Dedifferentiated amniotic fluid mesenchymal stem cell (primary cell): ENCODE results near the gene SCLY.
"Not testable (repeated sequence)": the region's sequence is repeated elsewhere in the genome, so short reads cannot be mapped to it uniquely, and the experiment has no call there.

Source experiments
- DNase-seq: peaks from one replicate; pipeline ENCODE4 v3.0.0-alpha.2; 2016; ENCODE audit errors: extremely low spot score

Gene SCLY

DNA sequence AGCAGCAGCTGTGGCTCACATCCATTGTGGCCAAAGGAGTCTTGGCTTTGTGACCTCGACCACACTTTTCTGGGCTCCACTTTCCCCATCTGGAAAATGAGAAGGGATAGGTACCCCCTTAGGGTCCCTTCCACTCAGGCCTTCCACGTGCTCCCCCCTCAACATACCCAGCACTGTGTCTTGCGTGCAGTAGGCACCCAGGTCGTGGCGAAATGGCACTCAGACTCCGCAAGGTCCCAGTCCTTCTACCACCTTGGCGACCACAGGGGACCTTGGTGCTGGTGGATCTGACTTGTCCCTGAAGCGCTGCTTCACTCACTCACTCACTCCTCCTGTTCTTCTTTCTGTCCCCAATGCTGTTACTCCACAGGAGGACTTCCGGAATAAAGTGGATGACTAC is 19.9 kb upstream of the SCLY start:
- DNase-seq = peak; percentile 5

DNA sequence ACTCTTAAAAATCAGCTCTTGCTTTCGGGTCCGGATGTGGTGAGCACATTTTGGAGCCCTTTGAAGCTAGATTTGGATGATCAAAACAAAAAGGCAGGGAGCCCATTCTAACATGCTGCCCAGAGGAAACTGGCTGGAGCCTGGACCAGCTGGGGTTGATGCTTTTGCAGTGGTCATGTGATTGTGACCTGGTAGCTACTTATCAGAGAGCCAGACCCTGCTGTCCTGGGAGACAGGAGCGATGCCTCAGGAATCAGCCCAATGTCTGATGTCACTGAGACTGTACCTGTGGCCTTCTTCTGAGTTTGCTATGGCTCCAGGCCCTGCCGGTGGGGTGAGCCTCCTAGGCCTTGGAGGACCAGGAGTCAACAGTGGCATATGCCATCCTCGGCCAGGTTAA is 18.7 kb upstream of the SCLY start:
- no peak for DNase-seq

DNA sequence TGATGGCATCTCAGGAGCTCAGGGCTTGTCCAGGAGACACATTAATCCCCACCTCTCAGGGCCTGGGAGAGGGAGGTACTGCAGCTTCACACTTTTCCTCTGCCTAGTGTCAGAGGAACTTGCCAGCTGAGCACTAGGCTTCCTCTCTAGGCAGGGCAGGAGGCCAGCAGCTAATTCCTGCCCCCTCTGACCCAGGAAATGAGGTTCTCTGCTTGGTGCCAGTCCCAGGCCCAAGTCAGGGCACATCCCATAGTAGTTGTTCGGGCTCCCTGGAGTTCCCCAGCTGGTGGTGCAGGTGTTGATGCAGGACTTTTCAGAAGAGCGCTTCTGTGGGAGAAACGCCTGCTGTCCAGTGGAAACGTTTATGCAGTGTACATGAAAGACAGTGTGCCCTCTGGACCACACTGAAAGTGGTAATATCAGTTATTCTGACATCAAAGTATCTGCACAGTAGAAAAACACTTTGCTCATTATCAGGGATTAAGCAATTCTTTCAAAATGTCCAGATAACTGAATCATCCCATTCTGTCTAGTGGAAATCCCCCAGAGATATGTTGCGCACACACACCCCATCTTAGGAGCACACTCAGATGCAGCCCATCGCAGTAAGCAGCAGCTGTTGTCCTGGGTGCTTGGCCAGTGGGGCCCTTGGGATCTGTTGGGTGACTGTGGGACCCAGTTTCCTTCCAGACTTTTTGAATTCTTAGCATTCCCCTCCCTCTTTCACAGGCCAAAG is 17.8 kb upstream of the SCLY start:
- DNase-seq = no peak

DNA sequence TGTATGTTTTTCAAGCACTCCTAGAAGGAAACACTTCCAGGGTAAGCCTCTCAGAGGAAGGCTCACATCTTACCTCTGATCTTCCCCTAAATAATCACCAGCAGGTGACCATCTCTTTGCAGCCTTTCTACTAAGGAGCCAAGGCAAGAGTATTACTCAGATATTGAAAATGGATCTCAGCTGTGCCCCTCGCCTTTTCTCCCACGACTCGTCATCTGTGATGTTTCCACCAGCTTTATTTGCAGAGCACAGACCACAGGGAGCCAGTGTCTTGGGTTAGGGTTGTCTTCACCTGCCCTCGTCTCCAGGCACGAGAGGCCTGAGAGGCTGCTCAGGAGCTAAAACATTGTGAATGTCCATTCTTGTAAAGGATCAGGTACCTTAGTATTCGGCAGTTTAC is 16.9 kb upstream of the SCLY start:
- DNase-seq = no peak

DNA sequence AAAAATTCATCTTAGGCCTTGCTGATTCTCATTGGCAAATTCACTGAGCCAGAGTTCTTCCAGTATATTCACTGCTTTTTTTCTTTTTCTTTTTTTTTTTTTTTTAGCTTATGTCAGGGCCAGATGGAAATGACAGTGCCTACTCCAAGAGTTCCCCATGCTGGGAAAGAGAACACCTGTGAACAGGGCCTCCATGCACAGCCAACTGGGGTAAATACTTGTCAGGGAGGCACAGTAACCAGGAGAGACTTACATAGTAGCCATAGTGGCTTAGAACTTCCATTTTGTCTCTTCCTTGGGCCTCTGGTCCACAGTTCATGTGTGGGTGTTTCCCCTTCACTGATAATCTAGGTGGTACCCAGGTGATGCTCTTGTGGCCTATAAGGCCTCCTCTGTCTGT is 15.2 kb upstream of the SCLY start:
- DNase-seq = no peak

DNA sequence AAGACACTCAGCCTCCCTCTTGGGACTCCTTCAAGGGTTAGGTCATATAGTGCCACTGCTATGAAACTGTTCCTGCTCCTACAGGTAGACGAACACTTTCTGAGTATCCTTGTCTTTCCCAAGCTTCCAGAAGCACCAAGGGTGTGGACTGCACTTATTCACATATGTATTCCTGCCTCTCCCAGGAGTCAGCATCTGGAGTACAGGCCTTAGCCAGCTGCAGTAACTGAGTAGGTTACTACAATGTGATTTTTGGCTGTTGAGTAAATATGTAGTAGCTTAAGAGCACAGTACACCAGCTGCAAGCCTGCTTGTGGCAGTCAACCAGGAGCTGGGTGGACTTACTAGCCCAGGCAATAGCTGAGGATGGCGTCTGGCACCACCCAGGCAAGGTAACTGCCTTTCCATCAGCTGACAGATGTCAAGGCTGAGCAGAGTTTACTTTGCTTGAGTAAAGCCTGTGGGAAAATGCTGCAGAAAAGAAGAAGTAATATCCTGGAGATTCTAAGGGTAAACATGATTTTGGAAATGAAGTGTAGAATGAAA is 14.0 kb upstream of the SCLY start:
- no peak for DNase-seq

DNA sequence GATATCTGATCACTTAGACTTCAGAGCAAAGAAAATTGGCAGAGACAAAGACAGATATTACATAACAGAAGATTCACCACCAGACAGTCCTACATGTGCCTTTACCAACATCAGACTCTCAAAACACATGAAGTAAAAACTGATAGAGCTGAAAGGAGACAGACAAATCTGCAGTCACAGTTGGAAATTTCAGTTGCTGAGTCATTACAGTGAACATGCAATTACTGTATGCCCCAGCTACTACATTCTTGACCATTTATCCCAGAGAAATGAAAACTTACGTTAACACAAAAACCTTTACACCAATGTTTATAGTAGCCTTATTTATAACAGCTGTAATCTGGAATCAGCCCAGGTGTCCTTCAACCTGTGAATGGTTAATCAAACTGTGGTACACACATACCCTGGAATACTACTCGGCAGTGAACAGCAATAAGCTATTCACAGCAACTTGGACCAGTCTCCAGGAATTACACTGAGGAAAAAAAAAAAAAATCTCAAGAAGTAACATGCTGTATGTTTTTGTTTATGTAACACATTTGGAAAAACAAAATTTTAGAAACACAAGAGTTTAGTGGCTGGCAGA is 7.5 kb upstream of the SCLY start:
- no peak for DNase-seq

DNA sequence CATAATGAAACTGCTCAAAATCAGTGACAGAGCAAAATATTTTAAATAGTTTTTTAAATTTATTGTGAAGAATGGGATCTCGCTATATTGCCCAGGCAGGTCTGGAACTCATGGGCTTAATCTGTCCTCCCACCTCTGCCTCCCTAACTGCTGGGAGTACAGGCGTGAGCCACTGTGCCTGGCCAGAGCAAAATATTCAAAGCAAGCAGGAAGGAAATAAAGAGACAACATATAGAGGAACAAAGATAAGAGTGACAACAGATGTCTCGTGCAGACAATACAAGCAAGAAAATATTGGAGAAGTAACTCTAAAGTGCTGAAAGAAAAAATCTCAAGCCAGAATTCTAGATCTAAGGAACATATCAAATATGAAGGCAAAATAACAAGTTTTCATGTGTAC is 5.0 kb upstream of the SCLY start:
- DNase-seq = no peak

DNA sequence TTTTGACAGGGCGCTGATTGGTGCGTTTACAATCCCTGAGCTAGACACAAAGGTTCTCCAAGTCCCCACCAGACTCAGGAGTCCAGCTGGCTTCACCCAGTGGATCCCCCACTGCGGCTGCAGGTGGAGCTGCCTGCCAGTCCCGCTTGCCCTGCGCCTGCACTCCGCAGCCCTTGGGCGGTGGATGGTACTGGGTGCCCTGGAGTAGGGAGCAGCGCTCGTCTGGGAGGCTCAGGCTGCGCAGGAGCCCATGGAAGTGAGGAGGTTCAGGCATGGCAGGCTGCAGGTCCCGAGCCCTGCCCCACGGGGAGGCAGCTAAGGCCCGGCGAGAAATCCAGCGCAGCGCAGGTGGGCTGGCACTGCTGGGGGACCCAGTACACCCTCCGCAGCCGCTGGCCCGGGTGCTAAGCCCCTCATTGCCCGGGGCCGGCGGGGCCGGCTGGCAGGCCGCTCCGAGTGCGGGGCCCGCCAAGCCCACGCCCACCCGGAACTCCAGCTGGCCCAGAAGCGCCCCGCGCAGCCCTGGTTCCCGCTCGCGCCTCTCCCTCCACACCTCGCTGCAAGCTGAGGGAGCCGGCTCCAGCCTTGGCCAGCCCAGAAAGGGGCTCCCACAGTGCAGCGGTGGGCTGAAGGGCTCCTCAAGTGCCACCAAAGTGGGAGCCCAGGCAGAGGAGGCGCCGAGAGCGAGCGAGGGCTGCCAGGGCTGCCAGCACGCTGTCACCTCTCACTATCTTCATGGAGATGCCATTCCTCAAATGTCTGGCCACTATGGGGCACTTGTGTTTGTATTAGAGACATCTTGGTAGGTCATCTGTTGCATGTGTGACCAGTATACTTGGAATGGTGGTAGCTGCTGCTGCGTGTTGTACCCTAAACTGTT is 2.9 kb upstream of the SCLY start:
- DNase-seq = not testable (repeated sequence)

DNA sequence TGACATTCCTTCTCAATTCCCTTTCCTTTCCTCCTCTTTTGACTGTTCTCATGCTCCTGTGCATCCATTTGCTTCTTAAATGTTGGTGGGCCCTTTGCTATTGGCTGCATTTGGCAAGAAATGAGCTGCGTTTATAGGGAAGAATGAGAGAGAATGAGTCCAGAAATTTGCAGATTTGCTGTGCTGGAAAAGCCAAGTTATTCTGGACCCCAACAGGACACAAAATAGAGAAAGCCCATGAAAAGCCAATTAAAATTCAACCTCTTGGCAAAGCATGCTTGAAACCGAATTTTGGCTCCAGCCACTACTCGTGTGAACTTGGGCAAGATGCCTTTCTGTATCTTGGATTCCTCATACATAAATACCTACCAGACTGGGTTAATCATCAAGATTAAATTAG is 1.3 kb upstream of the SCLY start:
- DNase-seq = no peak

DNA sequence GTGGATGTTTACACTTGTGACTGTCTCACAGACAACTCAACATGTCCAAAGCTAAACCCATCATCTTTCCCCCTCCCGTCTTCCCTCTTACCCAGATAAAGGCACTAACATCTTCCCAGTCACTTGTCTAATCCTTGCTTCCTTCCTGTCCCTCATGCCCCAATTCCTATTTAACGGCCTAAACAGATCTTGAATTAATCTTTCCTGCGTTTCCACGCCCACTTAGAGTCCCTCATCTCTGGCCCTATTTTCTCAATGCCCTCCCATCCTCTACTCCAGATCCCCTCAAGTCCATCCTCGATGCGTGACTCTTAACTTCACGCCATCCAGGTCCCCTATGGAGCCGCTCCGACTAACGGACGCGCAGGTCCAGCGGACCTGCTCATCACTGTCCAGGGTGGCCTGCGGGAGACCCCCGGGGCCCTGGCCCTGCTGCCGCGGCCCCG is 682 bp upstream of the SCLY start:
- DNase-seq = no peak

DNA sequence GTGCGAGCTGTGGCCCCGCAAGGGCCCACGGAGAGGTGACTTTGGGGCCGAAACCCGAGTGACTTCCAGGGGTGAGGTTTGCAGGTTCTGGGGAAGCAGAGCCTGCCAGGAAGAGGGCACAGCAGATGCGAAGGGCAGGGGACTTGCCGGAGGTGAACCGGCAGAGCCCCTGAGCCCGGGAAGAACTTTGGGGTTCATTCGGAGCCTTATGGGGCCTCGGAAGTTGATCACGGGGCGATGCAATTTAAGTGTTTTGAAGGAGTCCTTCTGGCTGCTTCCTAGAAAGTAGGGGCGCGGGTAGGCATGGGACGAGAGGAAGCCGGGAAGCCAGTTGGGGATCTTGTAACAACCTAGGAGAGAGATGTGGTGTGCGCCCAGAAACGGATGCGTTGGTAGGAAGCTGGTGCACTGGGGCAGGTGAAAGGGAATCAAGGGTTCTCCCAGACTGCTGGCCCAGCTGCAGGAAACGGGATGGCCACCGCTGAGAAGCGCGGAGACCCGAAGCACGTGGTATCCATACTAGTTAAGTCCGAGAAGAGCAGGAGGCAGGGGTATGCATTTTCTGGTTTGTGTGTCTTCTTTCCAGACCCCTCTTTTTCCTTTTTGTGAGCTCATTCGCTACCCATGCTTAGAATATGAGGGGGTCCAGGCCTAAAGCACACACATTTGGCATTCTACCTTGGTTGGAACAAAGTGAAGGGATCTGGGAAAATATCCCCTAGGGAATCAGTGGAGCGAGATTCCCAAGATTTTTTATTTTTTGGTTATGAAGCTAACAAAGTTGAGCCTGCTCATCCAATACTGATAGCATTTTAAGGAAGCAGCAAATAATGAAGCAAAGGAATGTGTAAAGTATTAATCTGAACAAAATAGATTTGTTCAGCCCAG is 758 bp downstream of the SCLY start:
- DNase-seq = no peak

DNA sequence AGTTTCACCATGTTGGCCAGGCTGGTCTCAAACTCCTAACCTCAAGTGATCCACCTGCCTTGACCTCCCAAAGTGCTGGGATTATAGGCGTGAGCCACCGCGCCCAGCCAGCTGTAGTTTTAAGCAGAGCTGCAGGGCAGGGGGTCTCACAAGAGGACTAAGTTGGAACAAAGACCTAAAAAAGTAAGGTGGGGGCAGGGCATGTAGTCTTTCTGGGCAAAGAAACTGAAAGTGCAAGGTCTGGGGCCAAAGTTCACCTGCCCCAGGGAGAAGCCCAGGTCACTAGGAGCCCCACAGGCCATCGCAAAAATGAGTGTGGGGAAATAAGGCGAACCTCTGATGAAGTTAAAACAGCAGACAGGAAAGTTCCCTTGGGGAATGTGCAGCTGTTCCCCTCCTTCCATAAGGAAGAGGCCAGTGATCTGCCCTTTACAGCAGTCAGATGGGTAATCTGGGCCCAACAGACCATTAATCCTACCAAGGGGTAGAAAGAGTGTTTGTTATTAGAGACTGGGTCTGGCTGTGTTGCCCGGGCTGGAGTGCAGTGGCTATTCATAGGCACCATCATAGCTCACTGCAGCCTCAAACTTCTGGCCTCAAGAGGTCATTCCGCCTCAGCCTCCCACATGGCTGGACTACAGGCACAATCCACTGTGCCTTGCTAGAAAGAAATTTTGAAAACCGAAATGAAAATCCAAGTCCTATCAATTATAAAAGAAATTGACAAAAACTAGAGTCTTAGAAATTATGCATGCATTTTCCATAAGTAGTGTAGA is 2.8 kb downstream of the SCLY start:
- DNase-seq = no peak

DNA sequence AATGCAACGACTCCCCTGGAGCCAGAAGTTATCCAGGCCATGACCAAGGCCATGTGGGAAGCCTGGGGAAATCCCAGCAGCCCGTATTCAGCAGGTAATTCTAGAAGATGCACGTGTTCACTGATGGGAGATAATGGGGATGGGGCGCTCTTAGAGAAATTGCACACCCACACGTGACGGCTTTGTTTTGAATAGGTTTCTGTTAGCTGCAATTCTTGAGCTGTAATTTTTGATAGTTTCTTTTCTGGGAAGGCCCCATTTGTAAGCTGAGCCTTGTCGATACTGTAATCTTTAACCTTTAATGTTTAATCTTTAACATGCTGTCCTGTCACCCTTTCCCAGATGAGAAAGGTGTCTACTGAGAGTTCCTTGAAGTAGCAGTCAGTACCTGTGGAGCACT is 3.6 kb downstream of the SCLY start:
- no peak for DNase-seq

DNA sequence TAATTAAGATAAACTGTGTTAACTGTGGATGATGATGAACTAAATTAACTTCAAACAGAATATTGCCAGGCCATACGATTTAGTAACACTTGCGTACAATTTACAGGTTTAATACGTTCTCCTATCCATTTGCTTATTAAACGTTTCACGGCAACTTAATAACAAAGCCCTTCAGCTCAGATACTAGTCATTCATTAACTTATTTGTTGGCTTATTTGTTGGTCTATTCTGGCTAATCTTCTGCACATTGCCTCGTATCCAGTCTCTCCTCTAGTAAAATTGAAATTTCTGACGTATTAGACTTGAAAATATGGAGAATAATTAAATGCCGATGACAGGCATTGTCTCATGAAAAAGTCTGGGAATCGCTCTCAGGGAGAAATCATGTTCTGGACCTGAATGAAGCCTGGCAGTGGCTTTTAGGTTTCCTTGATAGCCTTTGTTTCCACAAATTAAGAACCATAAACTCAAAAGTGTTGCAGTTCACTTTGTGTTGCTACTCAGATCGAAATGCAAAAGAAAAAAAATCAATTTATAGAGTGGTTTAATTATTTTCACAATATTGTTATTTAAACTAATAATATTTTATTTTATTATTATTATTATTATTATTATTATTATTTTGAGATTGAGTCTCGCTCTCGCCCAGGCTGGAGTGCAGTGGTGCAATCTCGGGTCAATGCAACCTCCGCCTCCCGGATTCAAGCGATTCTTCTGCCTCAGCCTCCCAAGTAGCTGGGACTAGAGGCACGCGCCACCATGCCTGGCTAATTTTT is 4.5 kb downstream of the SCLY start:
- DNase-seq = no peak

DNA sequence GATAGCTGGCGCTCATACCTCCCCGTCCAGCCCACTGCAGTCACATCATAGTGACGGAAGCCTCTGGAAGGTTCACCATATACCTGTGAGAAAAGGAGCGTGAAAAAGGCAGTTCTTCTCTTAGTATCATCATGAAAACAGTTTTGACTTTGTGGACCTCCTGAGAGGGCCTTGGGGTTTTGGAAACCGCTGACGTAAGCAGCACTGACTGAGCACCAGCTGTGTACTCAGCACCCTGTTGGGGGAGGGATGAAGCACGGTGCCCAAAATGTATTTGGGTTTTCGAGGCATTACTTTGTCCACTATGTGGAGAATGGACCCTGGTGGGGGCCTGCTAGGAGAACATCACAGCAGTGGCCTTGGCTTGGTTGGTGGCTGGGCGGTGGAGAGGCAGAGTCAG is 5.4 kb downstream of the SCLY start:
- DNase-seq = no peak

DNA sequence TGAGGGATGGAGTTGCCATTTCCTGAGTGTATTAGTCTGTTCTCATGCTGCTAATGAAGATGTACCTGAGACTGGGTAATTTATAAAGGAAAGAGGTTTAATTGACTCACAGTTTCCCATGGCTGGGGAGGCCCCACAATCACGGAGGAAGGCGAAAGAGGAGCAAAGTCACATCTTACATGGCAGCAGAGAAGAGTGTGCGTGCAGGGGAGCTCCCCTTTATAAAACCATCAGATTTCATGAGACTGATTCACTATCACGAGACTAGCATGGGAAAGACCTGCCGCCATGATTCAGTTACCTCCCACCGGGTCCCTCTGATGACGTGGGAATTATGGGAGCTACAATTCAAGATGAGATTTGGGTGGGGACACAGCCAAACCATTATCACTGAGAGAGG is 5.9 kb downstream of the SCLY start:
- DNase-seq = not testable (repeated sequence)

DNA sequence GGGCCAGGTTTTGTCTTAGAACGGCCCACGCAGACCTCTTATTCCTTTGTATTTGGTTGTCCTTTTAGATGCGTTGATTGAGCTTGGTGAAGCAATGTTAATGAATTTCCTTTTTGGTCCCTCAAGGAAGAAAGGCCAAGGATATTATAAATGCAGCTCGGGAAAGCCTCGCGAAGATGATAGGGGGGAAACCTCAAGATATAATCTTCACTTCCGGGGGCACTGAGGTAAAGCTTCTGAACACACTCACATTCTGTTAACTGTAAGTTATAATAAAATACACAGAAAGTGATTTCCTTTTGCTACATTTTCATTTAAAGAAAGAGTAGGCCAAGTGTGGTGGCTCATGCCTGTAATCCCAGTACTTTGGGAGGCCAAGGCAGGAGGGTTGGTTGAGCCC is 7.1 kb downstream of the SCLY start:
- DNase-seq = no peak

DNA sequence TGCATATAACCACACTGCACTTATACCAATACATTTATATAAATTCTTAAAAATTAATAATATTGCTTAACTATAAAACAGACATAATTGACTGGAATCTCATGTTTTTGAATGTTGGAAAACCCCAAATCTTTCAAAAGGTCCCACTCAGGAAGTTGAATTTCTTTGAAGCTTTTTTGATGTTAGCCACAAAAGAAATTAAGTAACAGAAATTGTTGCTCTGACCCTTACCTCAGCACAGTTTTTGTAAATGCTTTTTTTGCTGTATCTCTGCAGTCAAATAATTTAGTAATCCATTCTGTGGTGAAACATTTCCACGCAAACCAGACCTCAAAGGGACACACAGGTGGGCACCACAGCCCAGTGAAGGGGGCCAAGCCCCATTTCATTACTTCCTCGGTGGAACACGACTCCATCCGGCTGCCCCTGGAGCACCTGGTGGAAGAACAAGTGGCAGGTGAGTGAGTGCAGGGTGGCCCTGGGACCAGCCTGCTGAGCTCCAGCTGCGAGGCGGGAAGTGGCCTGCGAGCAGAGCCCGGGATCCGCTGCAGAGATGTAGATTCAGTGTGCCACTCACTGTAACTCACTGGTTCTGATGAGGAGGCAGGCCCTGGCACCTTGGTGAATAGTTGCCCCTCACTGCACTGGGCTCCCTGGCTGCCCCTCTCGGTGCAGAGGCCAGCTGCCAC is 8.4 kb downstream of the SCLY start:
- no peak for DNase-seq
